HG03103 (cell line): Measurements from ENCODE around the gene RASA4B.
A peak's percentile ranks its signal among the peaks of the same experiment; 100 is the strongest.
"Not testable (repeated sequence)": the region's sequence is repeated elsewhere in the genome, so short reads cannot be mapped to it uniquely, and the experiment has no call there.

Source experiments
- ATAC-seq: cut with Tn5 transposase; IDR thresholded peaks from one replicate; pipeline ENCODE4 v1.9.1; 2021; ENCODE audit warnings: low read depth; ENCODE audit not compliant: unreplicated experiment

Gene RASA4B

DNA sequence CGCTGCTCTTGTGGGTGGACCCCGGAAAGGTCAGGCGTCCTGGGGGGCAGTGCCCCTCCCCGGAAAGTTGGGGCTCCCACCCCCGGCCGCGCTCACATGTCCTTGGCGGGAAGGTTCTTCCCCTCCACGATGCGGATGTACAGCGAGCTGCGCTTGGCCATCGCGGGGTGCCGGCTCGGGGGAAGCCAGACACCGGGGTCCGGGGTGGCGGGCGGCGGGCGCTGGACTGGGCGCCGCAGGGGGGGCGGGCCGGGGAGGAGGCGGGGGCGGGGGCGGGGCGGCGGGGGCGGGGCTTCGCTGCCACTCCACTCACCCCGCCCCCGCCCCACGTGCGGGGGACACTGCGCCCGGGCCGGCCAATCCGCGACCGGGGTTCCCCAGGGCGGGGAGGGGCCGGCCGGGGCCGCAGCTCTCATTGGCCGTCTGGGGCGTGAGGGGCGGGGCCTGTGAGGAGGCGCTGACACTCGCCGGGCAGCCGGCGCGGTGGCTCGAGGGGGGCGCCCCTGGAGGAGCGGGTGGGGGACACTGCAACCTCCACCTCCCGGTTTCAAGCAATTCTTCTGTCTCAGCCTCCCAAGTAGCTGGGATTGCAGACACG lies at the start of gene RASA4B:
RASA4B (minus strand) TSS at position 228 of the 598 bp plus-strand sequence; CDS start at position 161, 67 bp downstream.
- peak; percentile 80 for ATAC-seq

- not testable (repeated sequence) for ATAC-seq
Observed at GRCh38 chr7:102550808-102551422, 33.3 kb upstream of the RASA4B start, which contains the start of gene SPDYE2. SPDYE2 (plus strand) TSS chr7:102551226; CDS start chr7:102553256, 2,030 bp downstream.

- ATAC-seq = peak; percentile 62
Observed at GRCh38 chr7:102546353-102546752, 28.8 kb upstream of the RASA4B start.

- ATAC-seq = not testable (repeated sequence)
Observed at GRCh38 chr7:102545288-102545687, 27.7 kb upstream of the RASA4B start.

DNA sequence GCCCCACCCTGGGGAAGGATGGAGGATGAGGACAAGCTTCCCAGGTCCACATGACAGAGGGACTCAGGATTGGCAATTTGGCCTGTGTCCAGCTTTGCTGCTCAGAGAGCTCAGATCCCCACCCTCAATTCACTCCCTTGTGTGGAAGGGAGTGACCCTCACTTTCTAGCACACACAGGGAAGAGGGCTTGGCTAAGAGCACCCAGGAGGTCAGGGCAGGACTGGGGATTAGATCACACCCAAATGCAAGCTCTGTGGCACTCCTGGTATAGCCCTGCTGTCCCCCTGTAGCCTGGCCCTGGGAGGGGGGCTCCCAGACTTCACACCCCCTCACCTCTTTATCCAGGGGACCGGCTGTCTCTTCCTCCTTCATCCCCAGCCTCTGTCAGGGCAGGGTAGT lies 26.8 kb upstream of the RASA4B start:
- ATAC-seq = not testable (repeated sequence)

DNA sequence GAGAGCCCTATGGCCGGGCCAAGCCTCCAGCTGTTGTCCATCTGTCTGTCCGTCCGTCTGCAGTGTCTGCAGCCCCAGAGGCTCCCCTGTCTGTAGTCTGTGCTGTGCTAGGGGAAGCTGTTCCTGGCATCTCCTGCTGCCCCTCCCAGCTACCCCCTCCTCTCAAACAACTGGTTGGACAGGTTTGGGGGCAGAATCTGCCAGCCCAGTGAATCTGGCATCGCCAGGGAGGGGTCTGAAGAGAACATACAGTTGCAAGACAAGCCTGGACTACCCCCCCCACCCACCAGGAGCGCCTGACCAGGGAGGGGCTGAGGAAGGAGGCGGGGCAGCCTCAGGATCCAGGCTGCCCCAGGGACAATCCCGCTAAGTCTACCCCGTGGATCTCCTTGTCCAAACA lies 26.0 kb upstream of the RASA4B start, which contains the start of gene UPK3BL2:
UPK3BL2 (minus strand) TSS at position 101 of the 400 bp plus-strand sequence; CDS start at position 41, 60 bp downstream.
- not testable (repeated sequence) for ATAC-seq

GRCh38 chr7:102542771-102543170 lies 25.2 kb upstream of the RASA4B start:
- not testable (repeated sequence) for ATAC-seq

GRCh38 chr7:102542083-102542482 lies 24.5 kb upstream of the RASA4B start:
- ATAC-seq = not testable (repeated sequence)

DNA sequence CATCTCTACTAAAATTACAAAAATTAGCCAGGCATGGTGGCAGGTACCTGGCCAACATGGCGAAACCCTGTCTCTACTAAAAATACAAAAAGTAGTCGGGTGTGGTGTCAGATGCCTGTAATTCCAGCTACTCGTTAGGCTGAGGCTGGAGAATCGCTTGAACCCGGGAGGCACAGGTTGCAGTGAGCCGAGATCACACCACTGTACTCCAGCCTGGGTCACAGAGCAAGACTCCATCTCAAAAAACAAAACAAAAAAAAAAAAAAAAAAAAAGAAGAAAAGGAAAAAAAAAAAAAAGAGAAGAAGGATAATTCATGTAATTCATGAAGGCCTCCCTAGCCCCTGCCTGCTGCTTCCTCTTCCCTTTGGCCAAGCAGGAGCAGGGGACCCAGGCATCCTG lies 23.0 kb upstream of the RASA4B start:
- not testable (repeated sequence) for ATAC-seq

DNA sequence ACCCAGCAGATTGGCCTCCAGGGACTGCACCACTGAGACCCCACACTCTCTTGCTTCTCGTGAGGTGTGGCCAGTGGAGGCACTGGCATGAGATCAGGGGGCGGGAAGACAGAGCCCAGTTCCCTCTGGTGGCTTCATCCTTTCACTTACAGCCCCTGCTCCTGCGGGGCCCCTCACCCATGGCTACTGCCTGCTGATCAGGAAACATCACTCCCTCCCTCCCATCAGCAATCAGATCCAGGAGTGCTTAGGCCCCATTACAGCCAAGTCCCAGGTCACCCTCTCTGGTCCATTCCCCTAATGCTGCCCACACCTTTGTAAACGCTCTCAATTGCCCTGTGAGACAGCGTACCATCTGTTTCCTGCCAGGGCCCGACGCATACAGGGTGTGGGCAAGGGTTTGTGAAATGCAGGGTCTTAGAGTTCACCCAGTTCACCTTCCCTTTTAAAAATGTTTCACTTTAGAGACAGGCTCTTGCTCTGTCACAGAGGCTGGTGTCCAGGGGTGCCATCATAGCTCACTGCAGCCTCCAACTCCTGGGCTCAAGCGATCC lies 17.6 kb upstream of the RASA4B start:
- ATAC-seq = not testable (repeated sequence)

GRCh38 chr7:102532127-102532526 lies 14.6 kb upstream of the RASA4B start:
- not testable (repeated sequence) for ATAC-seq

DNA sequence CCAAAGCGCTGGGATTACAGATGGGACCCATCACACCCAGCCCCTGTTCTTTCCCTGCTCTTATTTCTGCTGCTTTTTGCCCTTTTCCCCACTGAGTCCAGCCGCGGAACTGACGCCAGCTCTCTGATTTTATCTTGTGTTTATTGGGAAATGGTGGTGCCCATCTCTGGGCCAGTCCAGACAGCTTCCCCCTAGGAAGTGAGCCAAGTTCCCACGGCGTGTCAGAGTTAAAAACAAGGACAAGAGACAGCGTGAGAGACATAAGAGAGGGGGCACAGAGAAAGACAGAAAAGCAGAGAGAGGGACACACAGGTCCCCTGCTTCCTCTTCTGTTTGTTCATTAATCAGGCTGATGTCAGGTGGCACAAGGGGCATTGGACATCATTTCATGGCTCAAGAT lies 14.0 kb upstream of the RASA4B start:
- not testable (repeated sequence) for ATAC-seq

GRCh38 chr7:102527822-102528793 lies 10.5 kb upstream of the RASA4B start:
- ATAC-seq = not testable (repeated sequence)

DNA sequence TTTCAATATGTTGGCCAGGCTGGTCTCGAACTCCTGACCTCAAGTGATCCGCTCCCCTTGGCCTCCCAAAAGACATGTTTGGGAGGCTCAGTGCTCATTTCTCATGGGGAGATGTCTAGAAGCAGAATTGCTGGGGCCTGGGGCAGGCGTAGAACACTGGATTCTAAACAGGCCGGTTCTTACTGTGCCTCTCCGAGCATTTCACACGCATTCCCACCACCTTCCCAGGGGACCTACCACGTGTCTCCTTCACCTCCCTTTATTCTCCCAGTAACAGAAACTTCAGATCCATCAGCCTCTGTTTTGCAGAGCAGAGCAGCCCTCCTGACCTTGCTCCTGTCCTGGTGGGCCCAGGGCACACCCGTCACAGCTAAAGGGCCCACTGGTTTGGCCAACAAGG lies 9.6 kb upstream of the RASA4B start:
- ATAC-seq = not testable (repeated sequence)

DNA sequence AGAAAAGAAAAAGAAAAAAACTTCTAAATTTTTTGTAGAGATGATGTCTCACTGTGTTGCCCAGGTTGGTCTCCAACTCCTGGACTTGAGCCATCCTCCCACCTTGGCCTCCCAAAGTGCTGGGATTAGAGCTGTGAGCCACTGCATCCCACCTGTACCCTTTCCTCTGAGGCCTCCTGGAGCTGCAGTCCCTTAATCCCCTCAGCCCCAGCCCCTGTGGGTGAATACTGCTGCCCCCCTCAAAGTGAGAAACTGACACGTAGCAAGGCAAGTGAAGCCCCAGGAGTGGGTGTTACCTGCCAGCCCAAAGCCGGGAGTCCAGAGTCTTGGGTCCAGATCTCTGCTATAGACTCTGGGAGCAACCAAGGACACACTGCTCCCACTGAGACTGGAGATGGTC lies 7.2 kb upstream of the RASA4B start:
- ATAC-seq = not testable (repeated sequence)

GRCh38 chr7:102520797-102521196 lies 3.2 kb upstream of the RASA4B start:
- not testable (repeated sequence) for ATAC-seq

DNA sequence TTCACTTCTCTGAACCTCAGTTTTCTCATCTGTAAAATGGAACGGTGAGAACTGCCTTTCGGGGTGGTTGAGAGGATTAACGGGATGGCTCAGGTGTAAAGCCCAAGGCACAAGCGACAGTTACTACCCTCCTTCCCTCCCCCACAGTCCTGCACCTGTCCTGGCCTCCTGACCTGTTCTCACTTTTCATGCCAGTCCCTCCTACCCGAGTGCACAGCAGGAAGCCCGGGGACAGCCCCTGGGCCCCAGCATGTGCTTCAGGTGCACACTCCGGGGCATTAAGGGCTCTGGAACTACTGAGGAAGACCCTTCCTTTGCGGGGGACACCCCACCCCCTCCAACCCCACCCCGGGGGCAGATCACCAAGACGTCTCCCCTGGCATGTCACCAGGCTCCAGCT lies 626 bp downstream of the RASA4B start:
- not testable (repeated sequence) for ATAC-seq

DNA sequence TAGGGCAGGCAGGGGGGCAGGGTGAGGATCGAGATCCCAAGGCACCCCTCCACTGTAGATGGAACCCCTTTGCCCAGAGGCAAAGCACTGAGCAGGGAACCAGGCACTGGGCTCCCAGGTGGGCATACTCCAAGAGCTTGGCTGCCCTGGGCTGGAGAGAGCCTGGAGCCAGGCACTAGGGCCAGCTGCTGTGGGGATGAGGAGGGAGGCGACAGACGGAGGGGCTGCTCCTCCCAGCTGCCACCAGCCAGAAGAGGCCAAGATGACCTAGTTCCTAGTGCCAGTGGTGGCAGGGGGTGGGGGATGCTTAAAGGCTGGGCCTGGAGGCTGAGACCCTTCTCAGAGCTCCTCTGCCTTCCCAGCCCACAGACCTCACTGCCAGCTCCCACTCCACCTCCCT lies 1.7 kb downstream of the RASA4B start:
- not testable (repeated sequence) for ATAC-seq

DNA sequence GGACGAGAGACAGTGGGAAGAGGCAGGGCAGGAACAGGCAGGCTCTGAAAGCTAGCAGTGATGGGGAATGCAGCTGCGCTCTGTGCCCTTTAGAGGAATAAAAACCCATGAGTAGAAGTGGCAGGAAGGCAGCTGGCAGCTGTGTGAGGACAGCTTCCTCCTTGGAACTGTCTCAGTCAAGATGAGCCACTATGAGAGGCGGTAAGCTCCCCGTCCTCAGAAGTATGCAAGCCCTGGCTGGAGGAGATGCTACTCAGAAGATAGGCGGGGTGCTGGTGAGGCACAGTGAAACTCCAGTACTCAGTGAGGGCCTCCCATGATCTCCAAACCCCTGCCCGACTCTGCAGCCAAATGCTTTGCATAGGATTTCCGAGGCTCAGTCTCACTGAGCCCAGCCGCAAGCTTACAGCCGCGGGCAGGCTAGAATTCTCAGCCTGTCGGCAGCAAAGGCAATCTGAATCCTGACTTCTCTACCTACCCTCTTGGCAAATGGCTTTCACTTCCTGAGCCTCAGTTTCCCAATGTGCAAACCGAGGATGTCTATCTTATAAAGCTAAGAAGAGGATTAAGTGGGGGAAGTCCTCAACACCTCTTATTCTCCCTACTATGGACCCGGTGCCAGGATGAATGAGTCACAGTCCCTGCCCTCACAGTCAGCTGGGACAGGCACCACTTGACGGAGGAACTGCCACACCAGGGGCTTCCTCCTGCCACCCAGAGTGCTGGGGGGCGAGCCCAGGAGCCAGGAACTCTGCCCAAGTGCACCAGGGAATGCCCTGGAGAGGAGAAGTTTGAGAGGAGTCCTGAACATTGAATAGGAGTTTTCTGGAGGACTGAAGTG lies 2.5 kb downstream of the RASA4B start:
- peak; percentile 54 for ATAC-seq
